Retinal pigment epithelial cell (primary cell): ENCODE measurements around the gene PPCDC.
"Not testable (repeated sequence)": the region's sequence is repeated elsewhere in the genome, so short reads cannot be mapped to it uniquely, and the experiment has no call there.

Experiments
- DNase-seq: peaks from one replicate; pipeline ENCODE4 v3.0.0-alpha.2; 2010; ENCODE audit warnings: low read depth
- H3K4me3 ChIP-seq: 2 replicates; pipeline ENCODE4 v1.5.1; 2011; ENCODE audit warnings: mild to moderate bottlenecking, low read length, control low read depth, moderate library complexity
- TF ChIP-seq, protein P1 (sequence below): conservative IDR thresholded peaks from 2 replicates; pipeline ENCODE4 v1.5.1; 2011; ENCODE audit warnings: low read depth, low read length, control low read depth, inconsistent platforms

The PPCDC gene

DNA sequence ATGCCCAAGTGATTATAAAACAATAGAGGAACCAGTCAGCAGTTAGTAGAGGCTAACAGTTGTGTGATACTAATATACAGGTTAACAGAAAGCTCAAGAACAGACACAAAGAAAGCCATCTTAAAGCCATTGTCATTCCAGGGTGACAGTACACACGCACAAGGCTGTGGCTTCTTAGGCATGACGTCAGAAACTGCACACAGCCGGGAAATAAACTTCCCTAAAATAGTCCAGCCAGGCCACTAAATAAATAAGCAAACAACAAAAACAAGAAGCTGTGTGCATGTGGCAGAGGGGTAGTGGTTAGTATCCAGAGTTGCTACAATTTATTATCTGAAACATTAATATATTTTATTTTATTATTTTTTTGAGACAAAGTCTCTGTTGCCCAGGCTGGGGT, 49.8 kb downstream of the PPCDC start:
- TF ChIP-seq, protein P1, sequence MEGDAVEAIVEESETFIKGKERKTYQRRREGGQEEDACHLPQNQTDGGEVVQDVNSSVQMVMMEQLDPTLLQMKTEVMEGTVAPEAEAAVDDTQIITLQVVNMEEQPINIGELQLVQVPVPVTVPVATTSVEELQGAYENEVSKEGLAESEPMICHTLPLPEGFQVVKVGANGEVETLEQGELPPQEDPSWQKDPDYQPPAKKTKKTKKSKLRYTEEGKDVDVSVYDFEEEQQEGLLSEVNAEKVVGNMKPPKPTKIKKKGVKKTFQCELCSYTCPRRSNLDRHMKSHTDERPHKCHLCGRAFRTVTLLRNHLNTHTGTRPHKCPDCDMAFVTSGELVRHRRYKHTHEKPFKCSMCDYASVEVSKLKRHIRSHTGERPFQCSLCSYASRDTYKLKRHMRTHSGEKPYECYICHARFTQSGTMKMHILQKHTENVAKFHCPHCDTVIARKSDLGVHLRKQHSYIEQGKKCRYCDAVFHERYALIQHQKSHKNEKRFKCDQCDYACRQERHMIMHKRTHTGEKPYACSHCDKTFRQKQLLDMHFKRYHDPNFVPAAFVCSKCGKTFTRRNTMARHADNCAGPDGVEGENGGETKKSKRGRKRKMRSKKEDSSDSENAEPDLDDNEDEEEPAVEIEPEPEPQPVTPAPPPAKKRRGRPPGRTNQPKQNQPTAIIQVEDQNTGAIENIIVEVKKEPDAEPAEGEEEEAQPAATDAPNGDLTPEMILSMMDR: no peak
- H3K4me3 ChIP-seq: no peak overlapping the region
- no peak for DNase-seq

DNA sequence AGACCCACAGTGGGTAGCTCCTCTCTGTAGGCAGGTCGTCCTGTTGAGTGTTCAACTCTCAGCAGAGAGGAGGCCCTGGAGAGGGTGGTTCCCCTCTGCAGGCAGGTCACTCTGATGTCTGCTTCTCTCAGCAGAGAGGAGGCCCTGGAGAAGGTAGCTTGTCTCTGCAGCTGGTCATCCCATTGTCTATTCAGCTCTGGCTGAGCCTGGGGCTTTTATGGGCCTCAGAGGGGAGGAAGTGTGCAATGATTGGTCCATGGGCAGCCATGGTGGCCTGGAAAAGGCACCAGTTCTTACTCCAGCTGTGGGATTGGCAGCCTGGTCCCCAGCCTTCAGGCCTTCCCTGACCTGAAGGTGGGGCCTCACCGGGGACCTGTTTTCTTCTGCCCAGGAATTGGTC, 52.9 kb downstream of the PPCDC start:
- H3K4me3 ChIP-seq: no peak overlapping the region
- TF ChIP-seq, protein P1: no peak
- DNase-seq: no peak

DNA sequence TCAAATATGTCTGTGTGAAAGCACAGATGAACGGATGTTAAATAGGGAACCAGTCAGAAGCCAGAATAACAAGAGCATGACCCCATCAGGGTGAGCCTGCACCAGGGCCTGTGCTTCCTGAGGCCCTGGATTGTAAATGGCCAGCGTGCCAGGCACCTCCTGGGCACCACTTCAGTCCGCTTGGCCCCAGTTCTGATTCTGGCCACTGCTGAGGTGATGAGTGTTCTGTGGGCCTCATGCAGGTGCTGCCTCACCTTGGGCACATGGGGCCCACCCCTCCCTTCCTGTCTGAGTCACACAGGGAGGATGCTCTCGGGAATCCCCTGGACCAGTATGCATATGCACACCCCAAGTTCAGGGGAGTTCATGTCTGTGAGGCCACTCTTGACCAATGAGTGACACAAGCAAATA, 54.2 kb downstream of the PPCDC start:
- not testable (repeated sequence) for H3K4me3 ChIP-seq, DNase-seq

DNA sequence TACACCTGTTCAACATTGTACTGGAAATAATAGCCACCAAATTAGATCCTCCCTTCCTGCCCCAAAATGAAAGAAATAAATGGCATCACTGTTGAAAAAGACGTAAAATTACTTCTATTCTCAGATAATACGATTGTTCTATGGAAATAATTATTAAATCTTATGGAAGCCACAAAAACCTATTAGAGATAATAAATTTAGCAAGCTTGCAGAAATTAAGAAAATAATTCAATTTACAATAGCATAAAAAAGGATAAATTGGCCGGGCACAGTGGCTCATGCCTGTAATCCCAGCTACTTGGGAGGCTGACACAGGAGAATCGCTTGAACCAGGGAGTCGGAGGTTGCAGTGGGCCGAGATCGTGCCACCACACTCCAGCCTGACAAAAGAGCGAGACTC, 57.8 kb downstream of the PPCDC start:
- TF ChIP-seq, protein P1: no peak
- DNase-seq: no peak
- no peak overlapping the region for H3K4me3 ChIP-seq

DNA sequence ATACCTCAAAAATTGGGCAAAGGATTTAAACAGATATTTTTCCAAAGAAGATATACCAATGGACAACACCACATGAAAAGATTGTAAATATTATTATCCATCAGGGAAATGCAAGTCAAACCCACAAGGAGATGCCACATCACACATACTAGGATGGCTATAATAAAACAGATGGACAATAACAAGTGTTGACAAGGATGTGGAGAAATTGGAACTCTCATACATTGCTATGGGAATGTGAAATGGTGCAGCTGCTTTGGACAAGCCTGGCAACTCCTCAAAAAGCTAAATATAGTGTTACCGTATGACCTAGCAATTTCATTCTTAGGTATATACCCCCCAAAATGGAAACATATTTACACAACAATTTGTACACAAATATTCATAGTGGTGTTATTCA, 59.3 kb downstream of the PPCDC start:
- no peak overlapping the region for H3K4me3 ChIP-seq
- no peak for DNase-seq
- TF ChIP-seq, protein P1: no peak

DNA sequence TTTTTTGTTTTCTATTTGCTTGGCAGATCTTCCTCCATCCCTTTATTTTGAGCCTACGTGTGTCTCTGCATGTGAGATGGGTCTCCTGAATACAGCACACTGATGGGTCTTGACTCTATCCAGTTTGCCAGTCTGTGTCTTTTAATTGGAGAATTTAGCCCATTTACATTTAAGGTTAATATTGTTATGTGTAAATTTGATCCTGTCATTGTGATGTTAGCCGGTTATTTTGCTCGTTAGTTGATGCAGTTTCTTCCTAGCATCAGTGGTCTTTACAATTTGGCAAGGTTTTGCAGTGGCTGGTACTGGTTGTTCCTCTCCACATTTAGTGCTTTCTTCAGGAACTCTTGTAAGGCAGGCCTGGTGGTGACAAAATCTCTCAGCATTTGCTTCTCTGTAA, 62.3 kb downstream of the PPCDC start:
- H3K4me3 ChIP-seq, DNase-seq: not testable (repeated sequence)

DNA sequence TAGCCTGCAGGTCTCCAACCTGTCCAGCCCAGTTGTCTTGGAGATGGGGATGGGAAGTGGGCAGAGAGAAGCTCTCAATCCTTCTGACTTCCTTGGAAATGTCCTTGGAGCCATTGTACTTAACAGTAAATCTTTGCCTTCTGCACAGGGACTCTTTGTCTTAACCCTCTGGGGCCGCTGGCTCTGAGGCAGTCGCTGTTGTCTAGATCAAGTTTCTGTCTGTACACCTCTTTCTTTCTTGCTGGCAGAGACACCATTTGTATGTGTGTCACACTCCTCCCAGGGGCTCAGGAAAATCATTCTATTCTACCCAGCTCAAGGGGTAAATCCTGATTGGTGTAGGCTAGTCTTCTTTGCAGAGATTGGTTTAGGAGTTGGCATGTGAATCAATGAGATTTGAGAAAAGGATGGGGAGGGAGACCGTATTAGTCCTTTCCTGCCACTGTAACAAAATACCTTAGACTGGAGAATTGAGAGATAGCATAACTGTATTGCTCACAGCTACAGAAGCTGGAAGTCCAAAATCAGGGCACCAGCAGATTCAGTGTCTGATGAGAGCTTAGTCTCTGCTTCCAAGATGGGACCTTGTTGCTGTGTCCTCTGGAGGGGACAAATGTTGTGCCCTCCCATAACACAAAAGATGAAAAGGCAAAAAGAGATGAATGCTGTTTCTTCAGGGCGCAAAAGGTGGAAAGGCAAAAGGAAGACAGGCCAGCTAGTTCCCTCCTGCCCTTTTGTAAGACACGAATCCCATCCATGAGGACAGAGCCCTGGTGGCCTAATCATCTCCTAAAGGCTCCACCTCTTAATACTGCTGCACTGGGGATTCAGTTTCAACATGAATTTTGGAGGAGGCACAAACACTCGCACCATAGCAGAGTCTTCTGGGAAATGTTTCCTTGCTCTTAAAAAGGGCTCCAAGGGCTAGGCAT, 66.3 kb downstream of the PPCDC start:
- DNase-seq: no peak
- TF ChIP-seq, protein P1: no peak
- no peak overlapping the region for H3K4me3 ChIP-seq

DNA sequence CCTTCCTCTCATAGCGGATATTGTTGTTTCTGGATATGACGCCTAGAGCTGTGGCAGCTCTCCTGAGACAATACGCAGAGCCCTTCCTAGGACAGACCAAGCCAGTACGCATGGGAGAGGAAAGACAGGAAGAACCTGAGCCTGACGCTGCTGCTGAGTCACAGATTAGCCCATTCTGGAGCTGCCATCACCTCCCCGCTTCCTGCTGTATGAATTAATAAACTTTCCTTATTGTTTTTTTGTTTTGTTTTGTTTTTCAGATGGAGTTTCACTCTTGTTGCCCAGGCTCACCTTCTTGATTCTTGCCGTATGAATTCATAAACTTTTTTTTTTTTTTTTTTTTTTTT, 67.0 kb downstream of the PPCDC start:
- no peak overlapping the region for H3K4me3 ChIP-seq
- TF ChIP-seq, protein P1: no peak
- no peak for DNase-seq
